ENCODE results near the gene SYNRG. TPM values are rescaled to one million over a fixed set of nuclear protein-coding genes. Genes with fewer than 3 reads are reported as not detected.

Gene SYNRG
- total RNA-seq, 2 donors from 2014 or later = 33.0 to 34.8 TPM

- H3K36me3 ChIP-seq = no peaks in the 10 kb centered on the region
- H3K9me3 ChIP-seq = no peaks in the 10 kb centered on the region
- no peaks in the 10 kb centered on the region for H3K4me1 ChIP-seq (replicated peaks)
- no peak for DNase-seq (ENCODE audit: low spot score)
- TF ChIP-seq POLR2A (IDR thresholded peaks at IDR 0.05) = no peak
- TF ChIP-seq CTCF (IDR thresholded peaks at IDR 0.05) = no peak
- TF ChIP-seq POLR2AphosphoS5 (IDR thresholded peaks at IDR 0.05) = no peak
- H3K27ac ChIP-seq = no peak overlapping the region
- H3K4me3 ChIP-seq = no peak overlapping the region
- WGBS = 50% methylated on average over 2 of the region's 2 CpGs
- intact Hi-C loops (cut with DNase I) = no loop called here
- H3K27me3 ChIP-seq (replicated peaks; ENCODE audit: insufficient read depth) = no peaks in the 10 kb centered on the region
Observed at GRCh38 chr17:37648555-37648954, 39.3 kb upstream of the SYNRG start.

- DNase-seq (ENCODE audit: low spot score) = no peak
- no peak overlapping the region for H3K4me3 ChIP-seq
- H3K36me3 ChIP-seq = no peaks in the 10 kb centered on the region
- intact Hi-C loops (cut with DNase I) = no loop called here
- no peaks in the 10 kb centered on the region for H3K27me3 ChIP-seq (replicated peaks; ENCODE audit: insufficient read depth)
- H3K9me3 ChIP-seq = no peaks in the 10 kb centered on the region
- H3K4me1 ChIP-seq (replicated peaks) = no peaks in the 10 kb centered on the region
- no peak overlapping the region for H3K27ac ChIP-seq
- 76% methylated on average over 1 of the region's 1 CpG for WGBS
- TF ChIP-seq POLR2A (IDR thresholded peaks at IDR 0.05) (no peak), POLR2AphosphoS5 (IDR thresholded peaks at IDR 0.05) (no peak), CTCF (IDR thresholded peaks at IDR 0.05) (no peak)
Observed at GRCh38 chr17:37647856-37648255, 38.6 kb upstream of the SYNRG start.

GRCh38 chr17:37643869-37644268 lies 34.7 kb upstream of the SYNRG start:
- peak overlapping the region; percentile 88 for H3K27ac ChIP-seq
- intact Hi-C loops (cut with DNase I) = no loop called here
- H3K27me3 ChIP-seq (replicated peaks; ENCODE audit: insufficient read depth) = no peaks in the 10 kb centered on the region
- no peaks in the 10 kb centered on the region for H3K4me1 ChIP-seq (replicated peaks)
- WGBS = 10% methylated on average over 3 of the region's 3 CpGs
- H3K9me3 ChIP-seq = no peaks in the 10 kb centered on the region
- DNase-seq (ENCODE audit: low spot score) = no peak
- TF ChIP-seq POLR2A (IDR thresholded peaks at IDR 0.05) (no peak), CTCF (IDR thresholded peaks at IDR 0.05) (no peak), POLR2AphosphoS5 (IDR thresholded peaks at IDR 0.05) (no peak)
- H3K36me3 ChIP-seq = no peaks in the 10 kb centered on the region
- peak overlapping the region in 1 of 2 donors; percentile 78 for H3K4me3 ChIP-seq

- H3K9me3 ChIP-seq = no peaks in the 10 kb centered on the region
- intact Hi-C loops (cut with DNase I) = no loop called here
- H3K36me3 ChIP-seq = no peaks in the 10 kb centered on the region
- under 1% methylated on average over 43 of the region's 43 CpGs for WGBS
- peak within 1 kb of the TSS; percentile 78 to 86 for H3K4me3 ChIP-seq
- DNase-seq (ENCODE audit: low spot score) = peak; percentile 91
- H3K27me3 ChIP-seq (replicated peaks; ENCODE audit: insufficient read depth) = no peaks in the 10 kb centered on the region
- H3K4me1 ChIP-seq (replicated peaks) = no peaks in the 10 kb centered on the region
- H3K27ac ChIP-seq = peak within 1 kb of the TSS; percentile 88
- TF ChIP-seq POLR2AphosphoS5 (IDR thresholded peaks at IDR 0.05) = peak; percentile 95
- peak in 2 of 4 experiments; percentile 15 to 35 for TF ChIP-seq CTCF (IDR thresholded peaks at IDR 0.05)
- peak; percentile 72 for TF ChIP-seq POLR2A (IDR thresholded peaks at IDR 0.05)
Observed at GRCh38 chr17:37643118-37643766, 34.0 kb upstream of the SYNRG start, which contains the start of gene DDX52. Gene DDX52, minus strand, starts transcription at chr17:37643446. Its CDS starts 26 bp downstream, at chr17:37643420.

- DNase-seq (ENCODE audit: low spot score) = no peak
- no peaks in the 10 kb centered on the region for H3K27me3 ChIP-seq (replicated peaks; ENCODE audit: insufficient read depth)
- H3K9me3 ChIP-seq = no peaks in the 10 kb centered on the region
- intact Hi-C loops (cut with DNase I) = no loop called here
- H3K4me3 ChIP-seq = peak overlapping the region; percentile 78 to 86
- no peaks in the 10 kb centered on the region for H3K36me3 ChIP-seq
- no peaks in the 10 kb centered on the region for H3K4me1 ChIP-seq (replicated peaks)
- peak overlapping the region; percentile 88 for H3K27ac ChIP-seq
- 1% methylated on average over 7 of the region's 7 CpGs for WGBS
- TF ChIP-seq CTCF (IDR thresholded peaks at IDR 0.05) (no peak), POLR2AphosphoS5 (IDR thresholded peaks at IDR 0.05) (no peak), POLR2A (IDR thresholded peaks at IDR 0.05) (no peak)
Observed at GRCh38 chr17:37642681-37643080, 33.5 kb upstream of the SYNRG start.
